ENCODE results near the gene PPP1R15A.
A peak's percentile ranks its signal among the peaks of the same experiment; 100 is the strongest.
"Not testable (repeated sequence)": the region's sequence is repeated elsewhere in the genome, so short reads cannot be mapped to it uniquely, and the experiment has no call there.

The PPP1R15A gene

DNA sequence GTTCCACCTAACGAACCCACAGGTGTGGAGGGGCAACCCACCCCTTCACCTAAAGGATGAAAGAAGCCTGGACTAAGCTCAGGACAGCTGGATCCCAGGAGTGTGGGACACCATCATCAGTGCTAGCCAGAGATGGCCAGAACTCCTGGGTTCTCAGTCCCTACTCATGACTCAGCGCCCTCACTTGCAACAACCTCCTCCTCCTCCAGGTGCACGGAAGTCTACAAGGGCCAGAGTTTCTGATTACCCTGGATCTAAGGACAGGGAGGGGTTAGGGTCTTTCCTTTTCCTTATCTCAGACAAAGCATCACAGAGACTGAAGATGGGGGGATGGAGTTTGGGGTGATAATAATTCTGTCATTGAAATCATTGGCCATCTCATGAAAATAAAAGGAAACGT lies 18.3 kb downstream of the PPP1R15A start:
- no peak for TF ChIP-seq POLR2A (IDR thresholded peaks at IDR 0.05; ENCODE audit: low read depth, low read length)
- no peak for TF ChIP-seq POLR2AphosphoS5 (IDR thresholded peaks at IDR 0.05; ENCODE audit: low read depth, low read length)
- no peak for TF ChIP-seq TAF1 (IDR thresholded peaks at IDR 0.05; ENCODE audit: borderline replicate concordance, low read depth, low read length)
- no peak for FAIRE-seq
- DNase-seq (ENCODE audit: insufficient read length): no peak

- no peak for TF ChIP-seq POLR2A (IDR thresholded peaks at IDR 0.05; ENCODE audit: low read depth, low read length)
- TF ChIP-seq TAF1 (IDR thresholded peaks at IDR 0.05; ENCODE audit: borderline replicate concordance, low read depth, low read length): no peak
- no peak for TF ChIP-seq POLR2AphosphoS5 (IDR thresholded peaks at IDR 0.05; ENCODE audit: low read depth, low read length)
- FAIRE-seq (no peak), DNase-seq (ENCODE audit: insufficient read length) (no peak)
Measured at GRCh38 chr19:48895226-48895625, 23.0 kb downstream of the PPP1R15A start.

DNA sequence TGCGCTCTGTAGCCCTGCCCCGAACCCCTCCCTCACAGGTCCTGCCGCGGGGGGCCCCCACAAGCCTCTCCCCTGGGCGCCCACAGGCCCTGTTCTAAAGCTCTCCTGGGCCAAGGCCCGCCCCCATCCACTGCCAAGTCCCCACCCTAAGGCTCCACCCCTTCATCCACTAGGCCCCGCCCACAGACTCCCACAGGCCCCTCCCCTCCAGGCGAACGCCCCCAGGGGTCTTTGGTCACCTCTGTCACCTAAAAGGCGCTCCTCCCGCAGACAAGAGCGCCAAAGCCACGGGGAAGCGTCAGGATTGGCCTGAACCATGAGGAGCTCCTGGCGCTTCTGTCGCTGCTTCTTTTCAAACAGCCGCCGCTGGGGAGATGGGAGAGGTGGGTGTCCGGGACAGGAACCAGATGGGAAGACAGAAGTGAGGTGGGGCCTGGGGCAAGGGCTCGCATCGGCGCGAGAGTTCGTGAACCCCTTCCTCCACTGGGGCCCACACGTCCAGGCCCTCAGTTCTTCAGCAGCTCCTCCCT lies 24.0 kb downstream of the PPP1R15A start:
- FAIRE-seq: peak; percentile 70
- peak; percentile 82 for DNase-seq (ENCODE audit: insufficient read length)
- TF ChIP-seq TAF1 (IDR thresholded peaks at IDR 0.05; ENCODE audit: borderline replicate concordance, low read depth, low read length): no peak
- TF ChIP-seq POLR2A (IDR thresholded peaks at IDR 0.05; ENCODE audit: low read depth, low read length): no peak
- no peak for TF ChIP-seq POLR2AphosphoS5 (IDR thresholded peaks at IDR 0.05; ENCODE audit: low read depth, low read length)

DNA sequence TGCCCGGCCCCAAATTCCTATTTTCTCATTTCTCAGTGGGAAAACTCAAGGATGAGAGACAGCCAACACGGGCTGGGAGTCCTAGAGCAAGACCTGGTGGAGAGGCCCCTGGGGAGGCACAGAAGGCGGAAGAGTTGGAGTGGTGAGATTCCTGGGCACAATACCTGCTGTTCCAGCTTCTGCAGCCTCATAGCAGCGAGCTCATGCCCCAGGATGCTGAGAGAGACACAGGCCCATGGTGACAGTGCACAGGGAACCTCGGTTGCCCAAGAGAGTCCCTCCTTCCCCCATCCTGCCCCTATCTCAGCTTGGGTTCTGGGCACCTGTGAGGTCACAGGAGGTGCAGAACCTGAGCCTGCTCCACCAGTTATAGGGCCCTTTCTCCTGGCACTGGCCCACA lies 25.0 kb downstream of the PPP1R15A start:
- DNase-seq (ENCODE audit: insufficient read length): no peak
- TF ChIP-seq TAF1 (IDR thresholded peaks at IDR 0.05; ENCODE audit: borderline replicate concordance, low read depth, low read length) (no peak), POLR2AphosphoS5 (IDR thresholded peaks at IDR 0.05; ENCODE audit: low read depth, low read length) (no peak), POLR2A (IDR thresholded peaks at IDR 0.05; ENCODE audit: low read depth, low read length) (no peak)
- FAIRE-seq: no peak

- not testable (repeated sequence) for FAIRE-seq; DNase-seq (ENCODE audit: insufficient read length)
Measured at GRCh38 chr19:48899386-48899749, 27.1 kb downstream of the PPP1R15A start.

DNA sequence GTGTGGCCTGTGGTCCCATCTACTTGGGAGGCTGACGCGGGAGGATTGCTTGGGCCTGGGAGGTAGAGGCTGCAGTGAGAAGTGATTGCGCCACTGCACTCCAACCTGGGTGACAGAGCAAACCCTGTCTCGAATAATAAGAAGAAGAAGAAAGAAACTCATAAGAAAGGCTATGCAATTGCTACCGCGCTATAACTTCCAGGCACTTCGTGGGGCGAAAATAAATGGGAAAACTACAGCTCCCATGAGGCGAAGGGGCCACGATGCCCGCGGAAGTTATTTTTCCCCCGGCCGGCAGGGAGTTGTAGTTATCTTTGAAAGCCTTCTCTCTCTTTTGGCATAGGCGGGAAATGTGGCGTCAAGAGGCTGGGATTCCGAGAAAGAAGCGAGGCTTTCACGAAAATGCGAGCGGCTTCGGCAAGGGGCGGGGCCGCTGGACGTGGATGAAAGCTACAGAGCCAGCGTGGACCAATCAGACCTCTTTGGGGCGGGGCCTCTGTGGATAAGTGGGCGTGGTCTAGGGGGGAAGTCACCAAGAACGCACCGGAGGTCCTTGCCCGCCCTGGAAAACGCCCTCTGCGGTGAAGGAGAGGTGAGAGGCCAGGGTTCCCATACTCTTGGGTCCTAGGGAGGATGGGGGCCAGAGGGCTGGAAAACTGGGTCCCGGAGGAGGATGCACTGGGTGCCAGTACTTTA lies 27.7 kb downstream of the PPP1R15A start, which contains the start of gene NUCB1:
NUCB1 (plus strand) TSS at position 532 of the 696 bp plus-strand sequence. CDS start 485 bp downstream, outside the sequence.
- TF ChIP-seq POLR2AphosphoS5 (IDR thresholded peaks at IDR 0.05; ENCODE audit: low read depth, low read length): no peak
- no peak; the same call in 1 of the 2 replicates for TF ChIP-seq TAF1 (IDR thresholded peaks at IDR 0.05; ENCODE audit: borderline replicate concordance, low read depth, low read length)
- no peak for TF ChIP-seq POLR2A (IDR thresholded peaks at IDR 0.05; ENCODE audit: low read depth, low read length)
- DNase-seq (ENCODE audit: insufficient read length): peak; percentile 98
- FAIRE-seq: peak; percentile 99

- DNase-seq (ENCODE audit: insufficient read length) (no peak), FAIRE-seq (peak; percentile 85)
- no peak for TF ChIP-seq POLR2A (IDR thresholded peaks at IDR 0.05; ENCODE audit: low read depth, low read length)
- no peak for TF ChIP-seq TAF1 (IDR thresholded peaks at IDR 0.05; ENCODE audit: borderline replicate concordance, low read depth, low read length)
- no peak for TF ChIP-seq POLR2AphosphoS5 (IDR thresholded peaks at IDR 0.05; ENCODE audit: low read depth, low read length)
Measured at GRCh38 chr19:48900477-48901406, 28.5 kb downstream of the PPP1R15A start.

DNA sequence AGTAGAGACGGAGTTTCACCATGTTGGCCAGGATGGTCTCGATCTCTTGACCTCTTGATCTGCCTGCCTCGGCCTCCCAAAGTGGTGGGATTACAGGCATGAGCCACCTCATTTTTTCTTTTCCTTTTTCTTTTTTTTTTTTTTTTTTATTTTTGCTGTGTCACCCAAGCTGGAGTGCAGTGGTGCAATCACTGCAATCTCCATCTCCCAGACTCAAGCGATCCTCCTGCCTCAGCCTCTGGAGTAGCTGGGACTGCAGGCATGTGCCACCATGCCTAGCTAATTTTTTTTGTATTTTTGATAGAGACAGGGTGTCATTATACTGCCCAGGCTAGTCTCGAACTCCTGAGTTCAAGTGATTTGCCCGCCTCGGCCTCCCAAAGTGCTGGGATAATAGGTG lies 30.1 kb downstream of the PPP1R15A start:
- not testable (repeated sequence) for DNase-seq (ENCODE audit: insufficient read length); FAIRE-seq

- DNase-seq (ENCODE audit: insufficient read length); FAIRE-seq: not testable (repeated sequence)
Measured at GRCh38 chr19:48903788-48904187, 31.6 kb downstream of the PPP1R15A start.

DNA sequence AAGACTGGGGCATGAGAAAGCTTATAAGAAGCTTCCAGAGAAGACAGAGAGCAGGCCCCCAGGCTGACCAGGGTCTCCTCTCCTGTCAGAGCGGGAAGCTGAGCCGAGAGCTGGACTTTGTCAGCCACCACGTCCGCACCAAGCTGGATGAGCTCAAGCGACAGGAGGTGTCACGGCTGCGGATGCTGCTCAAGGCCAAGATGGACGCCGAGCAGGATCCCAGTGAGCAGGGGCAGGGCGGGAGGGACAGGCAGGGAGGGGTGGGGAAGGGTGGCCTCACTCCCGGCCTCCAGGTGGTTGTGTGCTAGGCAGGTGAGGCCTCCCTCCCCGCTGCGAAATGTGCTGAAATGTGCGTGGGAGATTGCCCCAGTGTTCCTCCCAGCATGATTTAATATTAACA lies 33.4 kb downstream of the PPP1R15A start:
- DNase-seq (ENCODE audit: insufficient read length): no peak
- no peak for FAIRE-seq
- TF ChIP-seq POLR2AphosphoS5 (IDR thresholded peaks at IDR 0.05; ENCODE audit: low read depth, low read length) (no peak), TAF1 (IDR thresholded peaks at IDR 0.05; ENCODE audit: borderline replicate concordance, low read depth, low read length) (no peak), POLR2A (IDR thresholded peaks at IDR 0.05; ENCODE audit: low read depth, low read length) (no peak)

DNA sequence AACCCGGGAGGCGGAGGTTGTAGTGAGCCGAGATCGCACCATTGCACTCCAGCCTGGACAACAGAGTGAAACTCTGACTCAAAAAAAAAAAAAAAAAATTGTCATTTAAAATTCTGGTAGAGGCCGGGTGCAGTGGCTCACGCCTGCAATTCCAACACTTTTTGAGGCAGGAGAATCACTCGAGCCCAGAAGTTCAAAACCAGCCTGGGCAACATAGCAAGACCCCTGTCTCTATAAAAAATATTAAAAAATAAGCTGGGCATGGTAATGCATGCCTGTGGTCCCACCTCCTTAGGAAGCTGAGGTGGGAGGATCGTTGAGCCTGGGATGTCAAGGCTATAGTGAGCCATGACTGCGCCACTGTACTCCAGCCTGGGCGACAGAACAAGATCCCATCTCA lies 34.1 kb downstream of the PPP1R15A start:
- TF ChIP-seq TAF1 (IDR thresholded peaks at IDR 0.05; ENCODE audit: borderline replicate concordance, low read depth, low read length) (no peak), POLR2AphosphoS5 (IDR thresholded peaks at IDR 0.05; ENCODE audit: low read depth, low read length) (no peak), POLR2A (IDR thresholded peaks at IDR 0.05; ENCODE audit: low read depth, low read length) (no peak)
- FAIRE-seq (no peak), DNase-seq (ENCODE audit: insufficient read length) (no peak)

- FAIRE-seq (no peak), DNase-seq (ENCODE audit: insufficient read length) (no peak)
- TF ChIP-seq POLR2A (IDR thresholded peaks at IDR 0.05; ENCODE audit: low read depth, low read length) (no peak), TAF1 (IDR thresholded peaks at IDR 0.05; ENCODE audit: borderline replicate concordance, low read depth, low read length) (no peak), POLR2AphosphoS5 (IDR thresholded peaks at IDR 0.05; ENCODE audit: low read depth, low read length) (no peak)
Measured at GRCh38 chr19:48907671-48908070, 35.5 kb downstream of the PPP1R15A start.

- FAIRE-seq: peak; percentile 24
- not testable (repeated sequence) for DNase-seq (ENCODE audit: insufficient read length)
Measured at GRCh38 chr19:48909424-48910077, 37.3 kb downstream of the PPP1R15A start.

Data from GM12892 (cell line).